K562 (cell line): ENCODE data around the gene ZMYND8. TPM values are rescaled to one million over a fixed set of nuclear protein-coding genes. Genes with fewer than 3 reads are reported as not detected.
A peak's percentile ranks its signal among the peaks of the same experiment; 100 is the strongest.

Experiments
- CREB3L1 ChIP-seq: fragments of 450-650 bp; IDR thresholded peaks from 2 replicates; pipeline ENCODE4 v1.6.1; 2014; ENCODE audit warnings: low read depth, mild to moderate bottlenecking, moderate library complexity, borderline replicate concordance
- FOXP4 ChIP-seq: sonication (generic); formaldehyde crosslinking; IDR thresholded peaks from 2 replicates; pipeline ENCODE4 v1.8.0; 2022; ENCODE audit warnings: mild to moderate bottlenecking, missing genetic modification reagents, borderline replicate concordance
- HDAC6 ChIP-seq: IDR thresholded peaks from 2 replicates; pipeline ENCODE4 v1.6.1; 2012; ENCODE audit warnings: low read depth, mild to moderate bottlenecking, control low read depth, inconsistent platforms, low read length, moderate library complexity
- HEY1 ChIP-seq: fragments of 250-450 bp; sonication (Bioruptor Pico); IDR thresholded peaks from 2 replicates; pipeline ENCODE4 v1.5.0; 2020; ENCODE audit warnings: mild to moderate bottlenecking, moderate library complexity, borderline replicate concordance
- MAX ChIP-seq: sonication (generic); formaldehyde crosslinking; IDR thresholded peaks from 2 replicates; pipeline ENCODE4 v1.9.0; 2022; ENCODE audit warnings: mild to moderate bottlenecking, missing genetic modification reagents
- MTA1 ChIP-seq: fragments of 450-650 bp; IDR thresholded peaks from 2 replicates; pipeline ENCODE4 v1.6.1; 2017; ENCODE audit warnings: borderline replicate concordance
- SMARCA4 ChIP-seq: fragments of 450-650 bp; IDR thresholded peaks from 2 replicates; pipeline ENCODE4 v1.6.1; 2016
- TSHZ1 ChIP-seq: fragments of 250-450 bp; sonication (Bioruptor Pico); IDR thresholded peaks from 2 replicates; pipeline ENCODE4 v1.4.0; 2020; ENCODE audit warnings: mild to moderate bottlenecking, moderate library complexity
- ZNF263 ChIP-seq: sonication (generic); formaldehyde crosslinking; IDR thresholded peaks from 2 replicates; pipeline ENCODE4 v1.8.0; 2022; ENCODE audit warnings: mild to moderate bottlenecking, missing genetic modification reagents, borderline replicate concordance
- polyA plus RNA-seq, 8 experiments: library from polyadenylated mRNA; depleted of rRNA in 4 of 8; stranded (reverse) in 5 of 8; unstranded in 3 of 8; fragments of >200 nt; fragmentation: Nextera tagmentation in 2 of 8; fragmentation: Illumina TruSeq in 1 of 8; extraction: Ambion mirVana in 2 of 8; extraction: Trizol in 1 of 8; gene quantifications; 2 replicates each; pipeline versions ENCODE4 v1.2.1 to v1.2.3, GENCODE V29; 2011 to 2014; ENCODE audit warnings: inconsistent platforms in 1 of 8, missing spikeins in 1 of 8
- total RNA-seq, 7 experiments: library from RNA; depleted of rRNA in 6 of 7; stranded (reverse); fragments of >200 nt in 6 of 7; fragmentation: Illumina TruSeq in 2 of 7; extraction: Trizol in 2 of 7; gene quantifications; 2 replicates each; pipeline versions ENCODE4 v1.2.1 to v1.2.3, GENCODE V29; 2011 to 2021; ENCODE audit warnings: low replicate concordance in 1 of 7

Gene ZMYND8
- total and polyA plus RNA-seq, 9 of the 15 experiments (the other 6 are each of a cell fraction or from before 2014, with no cell fraction given): 31.8 to 148 (median 71.9) TPM

DNA sequence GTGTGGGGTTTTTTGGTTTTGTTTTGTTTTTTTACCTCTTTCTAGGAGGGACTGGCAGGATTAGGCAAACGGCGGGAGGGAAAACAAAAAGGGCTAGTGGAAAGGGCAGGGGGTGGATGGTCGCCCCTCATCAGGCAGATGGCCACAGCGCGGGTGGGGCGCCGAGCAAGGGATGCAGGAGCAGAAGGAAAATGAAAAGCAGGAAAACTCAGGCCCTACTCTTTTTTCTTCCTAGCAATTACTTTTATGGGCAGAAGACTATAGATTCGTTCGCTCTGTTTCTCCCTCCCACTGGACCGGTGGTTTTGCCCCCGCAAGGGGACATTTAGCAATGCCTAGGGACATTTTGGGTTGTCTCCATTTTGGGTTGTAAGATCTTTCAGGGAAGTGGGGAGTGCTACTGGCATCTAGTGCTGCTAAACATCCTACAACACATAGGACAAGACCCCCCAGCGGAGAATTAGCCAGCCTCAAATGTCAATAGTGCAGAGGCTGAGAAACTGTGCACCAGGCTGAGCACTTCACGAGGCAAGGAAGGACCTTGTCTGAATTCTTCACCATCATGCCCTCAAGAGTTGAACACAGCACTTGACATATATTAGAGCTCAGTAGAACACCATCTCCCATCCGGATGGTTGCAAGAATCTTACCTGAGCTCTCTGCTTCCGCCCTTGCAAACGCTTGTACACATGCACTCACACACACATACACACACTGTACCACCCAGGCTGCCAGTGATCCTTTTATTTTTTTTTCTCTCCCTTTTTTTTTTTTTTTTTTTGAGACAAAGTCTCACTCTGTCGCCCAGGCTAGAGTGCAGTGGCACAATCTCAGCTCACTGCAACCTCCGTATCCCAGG, 4.8 kb upstream of the ZMYND8 start (continued):
- TF ChIP-seq MAX (CRISPR knock-in tag) (no peak), CREB3L1 (0 out of 2 replicates have a peak, but pooled peaks have one; percentile 7), HEY1 (CRISPR knock-in tag) (no peak), MTA1 (peak; percentile 78), HDAC6 (no peak), TSHZ1 (CRISPR knock-in tag) (no peak), ZNF263 (CRISPR knock-in tag) (0 out of 2 replicates have a peak, but pooled peaks have one; percentile 5), FOXP4 (no peak), SMARCA4 (no peak)
